ENCODE measurements around the gene INPP4B.

Gene INPP4B

GRCh38 chr4:142287371-142287770, 558.7 kb downstream of the INPP4B start:
- no peak for DNase-seq (ENCODE audit: low spot score)

GRCh38 chr4:142285222-142285583, 560.9 kb downstream of the INPP4B start:
- no peak for DNase-seq (ENCODE audit: low spot score)

- no peak for DNase-seq (ENCODE audit: low spot score)
These were observed 561.5 kb downstream of the INPP4B start for GRCh38 chr4:142284402-142285221.

GRCh38 chr4:142282870-142283431, 563.1 kb downstream of the INPP4B start:
- no peak for DNase-seq (ENCODE audit: low spot score)

- DNase-seq (ENCODE audit: low spot score), result no peak
These were observed 564.1 kb downstream of the INPP4B start for GRCh38 chr4:142281999-142282398.

GRCh38 chr4:142278663-142279062, 567.4 kb downstream of the INPP4B start:
- no peak for DNase-seq (ENCODE audit: low spot score)

- DNase-seq (ENCODE audit: low spot score), result no peak
These were observed 567.9 kb downstream of the INPP4B start for GRCh38 chr4:142278171-142278570.

- no peak for DNase-seq (ENCODE audit: low spot score)
These were observed 572.0 kb downstream of the INPP4B start for GRCh38 chr4:142274137-142274536.

- DNase-seq (ENCODE audit: low spot score), result no peak
These were observed 573.6 kb downstream of the INPP4B start for GRCh38 chr4:142272452-142272851.

- DNase-seq (ENCODE audit: low spot score), result no peak
These were observed 574.3 kb downstream of the INPP4B start for GRCh38 chr4:142271832-142272231.

GRCh38 chr4:142267101-142267500, 579.0 kb downstream of the INPP4B start:
- DNase-seq (ENCODE audit: low spot score), result no peak

- no peak for DNase-seq (ENCODE audit: low spot score)
These were observed 580.2 kb downstream of the INPP4B start for GRCh38 chr4:142265946-142266345.

- DNase-seq (ENCODE audit: low spot score), result no peak
These were observed 580.6 kb downstream of the INPP4B start for GRCh38 chr4:142265536-142265935.

- no peak for DNase-seq (ENCODE audit: low spot score)
These were observed 581.1 kb downstream of the INPP4B start for GRCh38 chr4:142264961-142265360.

- no peak for DNase-seq (ENCODE audit: low spot score)
These were observed 583.1 kb downstream of the INPP4B start for GRCh38 chr4:142262956-142263355.

GRCh38 chr4:142248946-142249345, 597.2 kb downstream of the INPP4B start:
- no peak for DNase-seq (ENCODE audit: low spot score)

- DNase-seq (ENCODE audit: low spot score), result no peak
These were observed 602.8 kb downstream of the INPP4B start for GRCh38 chr4:142243255-142243654.

GRCh38 chr4:142242156-142242555, 603.9 kb downstream of the INPP4B start:
- DNase-seq (ENCODE audit: low spot score), result no peak

- DNase-seq (ENCODE audit: low spot score), result no peak
These were observed 607.5 kb downstream of the INPP4B start for GRCh38 chr4:142238589-142238988.

GRCh38 chr4:142236268-142236667, 609.8 kb downstream of the INPP4B start:
- DNase-seq (ENCODE audit: low spot score), result no peak

- DNase-seq (ENCODE audit: low spot score), result no peak
These were observed 614.3 kb downstream of the INPP4B start for GRCh38 chr4:142231787-142232186.

- DNase-seq (ENCODE audit: low spot score), result no peak
These were observed 615.1 kb downstream of the INPP4B start for GRCh38 chr4:142230991-142231390.

GRCh38 chr4:142226014-142226413, 620.1 kb downstream of the INPP4B start:
- DNase-seq (ENCODE audit: low spot score), result no peak

- no peak for DNase-seq (ENCODE audit: low spot score)
These were observed 624.0 kb downstream of the INPP4B start for GRCh38 chr4:142222127-142222526.
